DOHH2 (cell line): ENCODE results near the gene TRIM49C.
"Not testable (repeated sequence)": the region's sequence is repeated elsewhere in the genome, so short reads cannot be mapped to it uniquely, and the experiment has no call there.

Experiments used
- CTCF ChIP-seq: fragments of 200-600 bp; sonication (generic); IDR thresholded peaks from one replicate; pipeline ENCODE4 v1.5.1; 2014; ENCODE audit warnings: antibody characterized with exemption, mild to moderate bottlenecking, low read depth, low read length; ENCODE audit not compliant: poor library complexity, severe bottlenecking
- EZH2phosphoT487 ChIP-seq: fragments of 200-600 bp; sonication (generic); IDR thresholded peaks from 2 replicates; pipeline ENCODE4 v1.6.1; 2017; ENCODE audit warnings: borderline replicate concordance, mild to moderate bottlenecking, antibody characterized with exemption, low read length, moderate library complexity, mixed read lengths

DNA sequence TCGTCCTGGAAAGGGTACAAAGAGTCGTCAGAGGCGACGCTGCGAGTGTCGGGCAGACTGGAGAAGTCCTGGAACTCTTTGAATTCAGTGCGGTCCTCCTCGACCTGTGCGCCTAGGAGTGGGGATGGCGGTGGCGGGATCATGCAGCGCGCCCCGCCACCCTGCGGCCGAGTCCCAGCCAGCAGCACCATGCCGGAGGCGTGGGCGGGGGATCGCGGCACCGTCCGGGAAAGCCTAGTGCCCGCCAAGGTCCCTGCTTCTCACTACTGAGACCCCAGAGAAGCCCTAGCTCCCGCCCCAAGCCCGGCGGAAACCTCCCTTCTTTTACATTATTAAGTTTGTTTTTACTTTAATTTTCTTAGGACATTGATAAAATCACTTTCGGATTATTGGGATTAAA, 22.6 kb downstream of the TRIM49C start:
- TF ChIP-seq CTCF, EZH2phosphoT487: not testable (repeated sequence)
